ENCODE measurements around the gene NCSTN.

Gene NCSTN

DNA sequence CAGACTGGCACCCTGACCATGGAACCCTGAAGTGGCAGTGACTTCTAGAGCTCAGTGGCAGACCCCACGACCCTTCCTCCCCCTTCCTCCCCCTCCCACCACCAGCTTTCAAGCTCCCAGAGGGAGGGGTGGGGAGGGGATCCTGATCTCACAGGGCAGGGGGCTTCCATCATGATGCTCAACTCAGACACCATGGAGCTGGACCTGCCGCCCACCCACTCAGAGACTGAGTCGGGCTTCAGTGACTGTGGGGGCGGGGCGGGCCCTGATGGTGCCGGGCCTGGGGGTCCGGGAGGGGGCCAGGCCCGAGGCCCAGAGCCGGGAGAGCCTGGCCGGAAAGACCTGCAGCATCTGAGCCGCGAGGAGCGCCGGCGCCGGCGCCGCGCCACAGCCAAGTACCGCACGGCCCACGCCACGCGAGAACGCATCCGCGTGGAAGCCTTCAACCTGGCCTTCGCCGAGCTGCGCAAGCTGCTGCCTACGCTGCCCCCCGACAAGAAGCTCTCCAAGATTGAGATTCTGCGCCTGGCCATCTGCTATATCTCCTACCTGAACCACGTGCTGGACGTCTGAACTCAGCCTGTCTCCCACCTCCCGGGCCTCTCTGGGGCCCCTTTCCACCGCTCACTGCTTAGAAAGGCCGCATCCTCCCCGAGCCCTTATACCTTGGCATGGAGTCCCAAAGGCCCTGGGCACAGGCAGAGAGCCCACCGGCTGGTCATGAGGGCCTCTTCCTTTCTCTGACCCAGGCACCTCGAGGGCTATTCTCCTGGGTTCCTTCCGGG lies 27.6 kb downstream of the NCSTN start:
- Histone ChIP-seq H3K9ac (ENCODE audit: low read length) (no peak overlapping the region), H3K27ac (ENCODE audit: low read length) (no peak overlapping the region), H3K9me3 (ENCODE audit: insufficient read depth, low read length) (no peaks in the 10 kb centered on the region), H4K20me1 (ENCODE audit: insufficient read depth, low read length) (no peaks in the 10 kb centered on the region), H3K4me3 (ENCODE audit: low read length) (no peak overlapping the region), H2AFZ (ENCODE audit: low read depth, low read length) (no peak overlapping the region), H3K27me3 (ENCODE audit: low read depth, low read length) (no peaks in the 10 kb centered on the region), H3K36me3 (replicated peaks; ENCODE audit: low read depth, low read length) (no peaks in the 10 kb centered on the region), H3K4me1 (ENCODE audit: low read length) (peaks cover 17% of the 10 kb centered on the region), H3K4me2 (ENCODE audit: low read length) (no peak overlapping the region), H3K79me2 (ENCODE audit: low read length) (no peaks in the 10 kb centered on the region)
- no peak for TF ChIP-seq EZH2phosphoT487 (IDR thresholded peaks at IDR 0.05; ENCODE audit: low read depth)
- TF ChIP-seq, protein P1, sequence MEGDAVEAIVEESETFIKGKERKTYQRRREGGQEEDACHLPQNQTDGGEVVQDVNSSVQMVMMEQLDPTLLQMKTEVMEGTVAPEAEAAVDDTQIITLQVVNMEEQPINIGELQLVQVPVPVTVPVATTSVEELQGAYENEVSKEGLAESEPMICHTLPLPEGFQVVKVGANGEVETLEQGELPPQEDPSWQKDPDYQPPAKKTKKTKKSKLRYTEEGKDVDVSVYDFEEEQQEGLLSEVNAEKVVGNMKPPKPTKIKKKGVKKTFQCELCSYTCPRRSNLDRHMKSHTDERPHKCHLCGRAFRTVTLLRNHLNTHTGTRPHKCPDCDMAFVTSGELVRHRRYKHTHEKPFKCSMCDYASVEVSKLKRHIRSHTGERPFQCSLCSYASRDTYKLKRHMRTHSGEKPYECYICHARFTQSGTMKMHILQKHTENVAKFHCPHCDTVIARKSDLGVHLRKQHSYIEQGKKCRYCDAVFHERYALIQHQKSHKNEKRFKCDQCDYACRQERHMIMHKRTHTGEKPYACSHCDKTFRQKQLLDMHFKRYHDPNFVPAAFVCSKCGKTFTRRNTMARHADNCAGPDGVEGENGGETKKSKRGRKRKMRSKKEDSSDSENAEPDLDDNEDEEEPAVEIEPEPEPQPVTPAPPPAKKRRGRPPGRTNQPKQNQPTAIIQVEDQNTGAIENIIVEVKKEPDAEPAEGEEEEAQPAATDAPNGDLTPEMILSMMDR (IDR thresholded peaks at IDR 0.05; ENCODE audit: low read depth, low read length) = no peak

DNA sequence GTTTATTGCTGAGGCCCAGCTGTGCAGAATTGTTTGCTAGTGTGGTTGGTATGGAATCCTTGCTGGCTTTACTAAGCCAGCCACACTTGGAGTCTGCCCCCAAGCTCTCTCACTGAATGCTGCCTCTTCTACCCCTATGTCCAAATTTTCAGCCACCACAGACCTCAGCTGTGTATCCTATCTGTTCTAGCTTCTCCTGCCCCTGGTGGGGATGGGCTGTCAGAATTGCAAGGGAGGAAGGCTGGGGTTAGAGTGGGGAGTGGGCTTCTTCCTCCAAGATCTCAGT lies 28.1 kb downstream of the NCSTN start:
- Histone ChIP-seq H2AFZ (ENCODE audit: low read depth, low read length) (no peak overlapping the region), H3K27me3 (ENCODE audit: low read depth, low read length) (no peaks in the 10 kb centered on the region), H3K4me1 (ENCODE audit: low read length) (peaks cover 22% of the 10 kb centered on the region), H3K4me3 (ENCODE audit: low read length) (no peak overlapping the region), H3K9ac (ENCODE audit: low read length) (no peak overlapping the region), H4K20me1 (ENCODE audit: insufficient read depth, low read length) (no peaks in the 10 kb centered on the region), H3K9me3 (ENCODE audit: insufficient read depth, low read length) (no peaks in the 10 kb centered on the region), H3K79me2 (ENCODE audit: low read length) (no peaks in the 10 kb centered on the region), H3K27ac (ENCODE audit: low read length) (no peak overlapping the region), H3K4me2 (ENCODE audit: low read length) (no peak overlapping the region), H3K36me3 (replicated peaks; ENCODE audit: low read depth, low read length) (no peaks in the 10 kb centered on the region)
- TF ChIP-seq, protein P1 (IDR thresholded peaks at IDR 0.05; ENCODE audit: low read depth, low read length) = no peak
- TF ChIP-seq EZH2phosphoT487 (IDR thresholded peaks at IDR 0.05; ENCODE audit: low read depth) = no peak

DNA sequence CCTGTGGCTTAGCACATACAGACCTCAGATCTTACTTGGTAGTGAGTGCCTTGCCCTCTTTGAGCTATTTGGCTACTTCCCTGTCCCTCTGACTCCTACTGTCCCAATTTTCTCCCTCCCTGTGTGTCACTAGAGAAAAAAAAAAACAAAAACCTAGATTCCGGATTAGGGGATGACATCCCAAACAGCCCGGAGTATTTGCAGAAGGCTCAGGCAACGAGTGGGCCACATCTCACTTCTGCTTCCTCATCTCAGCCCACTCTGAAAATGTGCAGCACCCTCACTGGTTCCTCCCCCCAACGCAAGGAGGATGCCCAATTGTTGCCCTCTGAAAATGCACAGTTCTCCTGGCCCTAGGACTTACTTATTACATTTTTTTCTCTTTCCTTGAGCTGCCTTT lies 28.6 kb downstream of the NCSTN start:
- Histone ChIP-seq H3K4me3 (ENCODE audit: low read length) (no peak overlapping the region), H3K4me1 (ENCODE audit: low read length) (peaks cover 24% of the 10 kb centered on the region)
- TF ChIP-seq, protein P1 (IDR thresholded peaks at IDR 0.05; ENCODE audit: low read depth, low read length) = no peak
- no peak for TF ChIP-seq EZH2phosphoT487 (IDR thresholded peaks at IDR 0.05; ENCODE audit: low read depth)

DNA sequence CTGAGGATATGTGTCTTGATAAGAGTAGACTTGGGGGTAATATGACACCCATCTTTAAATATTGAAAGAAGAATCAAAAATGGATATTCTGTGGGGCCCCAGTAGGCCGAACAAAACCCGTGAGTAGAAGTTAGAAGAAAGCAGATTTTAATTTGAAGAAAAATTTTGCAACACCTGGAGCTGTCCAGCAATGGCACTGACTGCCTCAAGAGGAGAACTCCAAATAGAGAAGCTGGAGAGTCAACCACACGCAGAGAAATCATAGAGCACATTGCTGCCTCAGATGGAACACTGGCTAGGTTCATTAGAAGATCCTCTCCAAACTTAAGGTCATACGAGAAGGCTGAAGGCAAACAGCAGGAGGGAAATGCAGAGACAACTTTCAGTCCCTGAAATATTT lies 30.5 kb downstream of the NCSTN start:
- no peak for TF ChIP-seq EZH2phosphoT487 (IDR thresholded peaks at IDR 0.05; ENCODE audit: low read depth)
- TF ChIP-seq, protein P1 (IDR thresholded peaks at IDR 0.05; ENCODE audit: low read depth, low read length) = no peak
- Histone ChIP-seq H4K20me1 (ENCODE audit: insufficient read depth, low read length) (no peaks in the 10 kb centered on the region), H3K79me2 (ENCODE audit: low read length) (no peaks in the 10 kb centered on the region), H3K36me3 (replicated peaks; ENCODE audit: low read depth, low read length) (no peaks in the 10 kb centered on the region), H3K9ac (ENCODE audit: low read length) (no peak overlapping the region), H3K27ac (ENCODE audit: low read length) (no peak overlapping the region), H3K9me3 (ENCODE audit: insufficient read depth, low read length) (no peaks in the 10 kb centered on the region), H2AFZ (ENCODE audit: low read depth, low read length) (no peak overlapping the region), H3K4me3 (ENCODE audit: low read length) (no peak overlapping the region), H3K4me1 (ENCODE audit: low read length) (peaks cover 24% of the 10 kb centered on the region), H3K4me2 (ENCODE audit: low read length) (no peak overlapping the region), H3K27me3 (ENCODE audit: low read depth, low read length) (0 out of 2 replicates have a peak, but pooled peaks cover 2% of the 10 kb centered on the region)

More for the DNA sequence above, 28.6 kb downstream of the NCSTN start:
- Histone ChIP-seq H3K9ac (ENCODE audit: low read length) (no peak overlapping the region), H3K36me3 (replicated peaks; ENCODE audit: low read depth, low read length) (no peaks in the 10 kb centered on the region), H4K20me1 (ENCODE audit: insufficient read depth, low read length) (no peaks in the 10 kb centered on the region), H2AFZ (ENCODE audit: low read depth, low read length) (no peak overlapping the region), H3K9me3 (ENCODE audit: insufficient read depth, low read length) (no peaks in the 10 kb centered on the region), H3K27ac (ENCODE audit: low read length) (no peak overlapping the region), H3K27me3 (ENCODE audit: low read depth, low read length) (no peaks in the 10 kb centered on the region), H3K4me2 (ENCODE audit: low read length) (no peak overlapping the region), H3K79me2 (ENCODE audit: low read length) (no peaks in the 10 kb centered on the region)

Measured in OCI-LY3 (cell line).